UCSD-AML1 (cell line): ENCODE data around the gene TCF23.
A peak's percentile ranks its signal among the peaks of the same experiment; 100 is the strongest.
"Not testable (repeated sequence)": the region's sequence is repeated elsewhere in the genome, so short reads cannot be mapped to it uniquely, and the experiment has no call there.

ENCODE experiments used
- DNase-seq: peaks from one replicate; lab custom pipeline; 2025; ENCODE audit not compliant: unreplicated experiment; lab: John Stamatoyannopoulos, UW

The TCF23 gene

GRCh38 chr2:27148801-27149439 lies at the start of gene TCF23:
TSS of gene TCF23 (plus strand) at chr2:27149004. CDS start at chr2:27149134, 130 bp downstream.
- no peak for DNase-seq

- DNase-seq, result no peak
Observed at GRCh38 chr2:27099334-27099955, 49.4 kb upstream of the TCF23 start.

- DNase-seq, result no peak
Observed at GRCh38 chr2:27100036-27100435, 48.8 kb upstream of the TCF23 start.

- no peak for DNase-seq
Observed at GRCh38 chr2:27102329-27102728, 46.5 kb upstream of the TCF23 start.

- no peak for DNase-seq
Observed at GRCh38 chr2:27105981-27106380, 42.8 kb upstream of the TCF23 start.

- no peak for DNase-seq
Observed at GRCh38 chr2:27108221-27108620, 40.6 kb upstream of the TCF23 start.

- DNase-seq, result no peak
Observed at GRCh38 chr2:27109083-27109482, 39.7 kb upstream of the TCF23 start.

GRCh38 chr2:27110603-27111352 lies 38.0 kb upstream of the TCF23 start:
- not testable (repeated sequence) for DNase-seq

GRCh38 chr2:27111392-27112078 lies 37.3 kb upstream of the TCF23 start:
- DNase-seq, result not testable (repeated sequence)

GRCh38 chr2:27115519-27115918 lies 33.3 kb upstream of the TCF23 start:
- DNase-seq, result no peak

- no peak for DNase-seq
Observed at GRCh38 chr2:27117995-27118524, 30.7 kb upstream of the TCF23 start.

GRCh38 chr2:27118525-27119329 lies 30.1 kb upstream of the TCF23 start, which contains the start of gene CGREF1:
TSS of gene CGREF1 (minus strand) at chr2:27119128. CDS start at chr2:27104366, 14,762 bp downstream.
- no peak for DNase-seq

GRCh38 chr2:27119330-27119670 lies 29.5 kb upstream of the TCF23 start:
- not testable (repeated sequence) for DNase-seq

- no peak for DNase-seq
Observed at GRCh38 chr2:27121906-27122305, 26.9 kb upstream of the TCF23 start.

- no peak for DNase-seq
Observed at GRCh38 chr2:27122791-27123190, 26.0 kb upstream of the TCF23 start.

GRCh38 chr2:27123302-27124150 lies 25.3 kb upstream of the TCF23 start, which contains the start of gene ABHD1:
TSS of gene ABHD1 (plus strand) at chr2:27123815. CDS start at chr2:27123949, 134 bp downstream.
- DNase-seq, result peak; percentile 34

- no peak for DNase-seq
Observed at GRCh38 chr2:27125104-27125503, 23.7 kb upstream of the TCF23 start.

GRCh38 chr2:27126252-27126710 lies 22.5 kb upstream of the TCF23 start:
- no peak for DNase-seq
